Right lobe of liver (tissue), 6 donors: Measurements from ENCODE around the gene BMERB1. TPM values are rescaled to one million over a fixed set of nuclear protein-coding genes. Genes with fewer than 3 reads are reported as not detected.
"Not testable (repeated sequence)": the region's sequence is repeated elsewhere in the genome, so short reads cannot be mapped to it uniquely, and the experiment has no call there.

Experiments used
- ATAC-seq, 4 donors: fragments of 200-7000 bp; cut with Tn5 transposase; one replicate each; pipeline ENCODE4 v1.9.1; 2020; ENCODE audit warnings: mild to moderate bottlenecking in 4 of 4, moderate library complexity in 4 of 4
- DNase-seq, 3 donors: peaks; one replicate each; pipeline ENCODE4 v3.0.0-alpha.2; 2020
- H3K27ac ChIP-seq, 3 donors: fragments of 200-600 bp; one replicate each; pipeline ENCODE4 v1.8.0; 2022
- H3K27me3 ChIP-seq, 2 donors: fragments of 200-600 bp; one replicate each; pipeline ENCODE4 v1.8.0; 2022
- H3K36me3 ChIP-seq, 4 donors: fragments of 200-600 bp; sonication (generic) in 1 of 4; one replicate each; pipeline versions ENCODE4 v1.5.1 to v1.8.0; 2017 to 2022; ENCODE audit warnings: control low read depth in 1 of 4
- H3K4me1 ChIP-seq, 4 donors: fragments of 200-600 bp; sonication (generic) in 1 of 4; one replicate each; pipeline versions ENCODE4 v1.5.1 to v1.8.0; 2017 to 2022; ENCODE audit warnings: control low read depth in 1 of 4
- H3K4me3 ChIP-seq, 3 donors: fragments of 200-600 bp; one replicate each; pipeline ENCODE4 v1.8.0; 2022
- H3K9me3 ChIP-seq, 4 donors: fragments of 200-600 bp; sonication (generic) in 1 of 4; one replicate each; pipeline versions ENCODE4 v1.5.1 to v1.8.0; 2017 to 2022; ENCODE audit warnings: control low read depth in 1 of 4
- CTCF ChIP-seq, 4 donors: fragments of 200-600 bp in 3 of 4; fragments of 450-650 bp in 1 of 4; IDR thresholded peaks; one replicate each; pipeline versions ENCODE4 v1.5.1 to v1.8.0; 2016 to 2022; ENCODE audit warnings: antibody characterized with exemption in 4 of 4, mild to moderate bottlenecking in 2 of 4
- POLR2A ChIP-seq: fragments of 450-650 bp; IDR thresholded peaks from one replicate; pipeline ENCODE4 v1.6.1; 2017; ENCODE audit warnings: antibody characterized with exemption, mild to moderate bottlenecking
- WGBS: methylation state at CpG from one replicate; pipeline ENCODE4 v1.1.6; 2018; ENCODE audit warnings: low coverage, low lambda C conversion rate; ENCODE audit not compliant: insufficient coverage; ENCODE audit errors: missing lambda C conversion rate; 5-methylcytosine and 5-hydroxymethylcytosine counted together
- intact Hi-C, 2 donors: fragments of 100-400 bp; cut with DNase I; formaldehyde crosslinking; loops; one replicate each; pipeline versions ENCODE4 v1.11.2 to v1.14.1; 2022
- total RNA-seq, 6 experiments: library from RNA; depleted of rRNA in 2 of 6; stranded (reverse); fragments of >200 nt in 2 of 6; fragmentation: NEBNext Ultra II Directional in 3 of 6; extraction: Animal tissue kit (Norgen Biotek cat#: 25700) in 3 of 6; gene quantifications; one replicate each; pipeline versions ENCODE4 v1.1.0 to v1.2.4, GENCODE V29; 2016 to 2023
- donor health status: DM: no; HTN: yes; CAD: no.
- donor health status: DM: no; HTN: no; CAD: no.
- donor health status: DM: no; HTN: no; CAD: no.
- donor health status: DM: no; HTN: yes; CAD: no.
- donor health status: DM: no; HTN: yes; CAD: no.

Gene BMERB1
- total RNA-seq, 6 experiments from 2014 or later, result 7.0 to 24.0 (median 10.5) TPM

DNA sequence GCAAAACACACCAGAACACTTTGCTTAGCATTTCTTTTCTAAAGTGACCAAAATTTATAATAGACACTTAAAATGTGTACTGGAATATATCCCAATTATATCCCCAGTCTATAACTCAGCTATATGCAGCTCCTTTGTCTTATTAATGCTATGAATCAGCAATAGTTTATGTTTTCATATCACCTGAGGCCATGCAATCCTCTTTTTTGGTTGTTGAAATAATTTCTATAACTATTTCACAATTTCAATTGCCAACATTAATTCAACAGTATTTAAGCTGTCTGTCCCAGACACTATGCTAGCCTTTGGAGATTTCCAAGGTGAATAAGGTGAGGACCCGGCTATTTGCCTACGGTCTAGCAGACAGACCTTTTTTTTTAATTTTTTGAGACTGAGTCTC is 17.2 kb upstream of the BMERB1 start:
- no peaks in the 10 kb centered on the region for H3K27me3 ChIP-seq
- H3K4me1 ChIP-seq, result peaks cover 0 to 5% (median 2%) of the 10 kb centered on the region in 4 donors
- H3K9me3 ChIP-seq, result no peaks in the 10 kb centered on the region
- H3K27ac ChIP-seq, result no peak overlapping the region
- intact Hi-C loops, result no loop called here
- no peak for ATAC-seq
- 100% methylated on average over 2 of the region's 2 CpGs for WGBS
- DNase-seq, result no peak
- H3K4me3 ChIP-seq, result no peak overlapping the region
- TF ChIP-seq POLR2A (no peak), CTCF (IDR thresholded peaks at IDR 0.05) (no peak)
- no peaks in the 10 kb centered on the region for H3K36me3 ChIP-seq

GRCh38 chr16:15418206-15418605 is 16.2 kb upstream of the BMERB1 start:
- H3K4me3 ChIP-seq, result no peak overlapping the region
- no peaks in the 10 kb centered on the region for H3K9me3 ChIP-seq
- peaks cover 0 to 8% (median 4%) of the 10 kb centered on the region in 4 donors for H3K4me1 ChIP-seq
- ATAC-seq (no peak), DNase-seq (no peak)
- 90% methylated on average over 1 of the region's 3 CpGs for WGBS
- TF ChIP-seq POLR2A (no peak), CTCF (IDR thresholded peaks at IDR 0.05) (no peak)
- intact Hi-C loops, result no loop called here
- H3K27me3 ChIP-seq, result no peaks in the 10 kb centered on the region
- no peak overlapping the region for H3K27ac ChIP-seq
- H3K36me3 ChIP-seq, result no peaks in the 10 kb centered on the region

DNA sequence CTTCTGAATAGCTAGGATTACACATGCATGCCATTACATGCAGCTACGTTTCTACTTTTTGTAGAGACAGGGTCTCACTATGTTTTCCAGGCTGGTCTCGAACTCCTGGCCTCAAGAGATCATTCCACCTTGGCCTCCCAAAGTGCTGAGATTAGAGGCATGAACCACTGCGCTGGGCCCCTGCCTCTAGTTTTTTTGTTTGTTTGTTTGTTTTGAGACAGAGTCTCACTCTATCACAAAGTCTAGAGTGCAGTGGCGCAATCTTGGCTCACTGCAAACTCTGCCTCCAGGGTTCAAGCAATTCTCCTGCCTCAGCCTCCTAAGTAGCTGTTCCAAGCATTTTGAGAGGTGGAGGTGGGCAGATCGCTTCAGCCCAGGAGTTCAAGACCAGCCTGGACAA is 12.7 kb upstream of the BMERB1 start:
- H3K27me3 ChIP-seq, DNase-seq, H3K4me3 ChIP-seq, H3K36me3 ChIP-seq, H3K27ac ChIP-seq, H3K4me1 ChIP-seq, H3K9me3 ChIP-seq, intact Hi-C loops: not testable (repeated sequence)
- 42% methylated on average over 4 of the region's 5 CpGs for WGBS
- peak in 3 of 4 donors; percentile 22 to 76 (median 58) for ATAC-seq

- intact Hi-C loops, result no loop called here
- ATAC-seq (peak; percentile 63 to 86 (median 77)), DNase-seq (peak; percentile 38 to 76 (median 62))
- H3K36me3 ChIP-seq, result no peaks in the 10 kb centered on the region
- no peak overlapping the region for H3K4me3 ChIP-seq
- H3K9me3 ChIP-seq, result no peaks in the 10 kb centered on the region
- H3K4me1 ChIP-seq, result peaks cover 0 to 8% (median 4%) of the 10 kb centered on the region in 4 donors
- no peak overlapping the region for H3K27ac ChIP-seq
- 45% methylated on average over 8 of the region's 8 CpGs for WGBS
- TF ChIP-seq CTCF (IDR thresholded peaks at IDR 0.05), result no peak
- TF ChIP-seq POLR2A, result no peak
- no peaks in the 10 kb centered on the region for H3K27me3 ChIP-seq
These were observed 12.2 kb upstream of the BMERB1 start for GRCh38 chr16:15422222-15422621.

GRCh38 chr16:15425861-15426260 is 8.5 kb upstream of the BMERB1 start:
- Histone ChIP-seq H3K27me3 (no peaks in the 10 kb centered on the region), H3K27ac (no peak overlapping the region), H3K36me3 (no peaks in the 10 kb centered on the region), H3K9me3 (no peaks in the 10 kb centered on the region), H3K4me1 (peaks cover 0 to 12% (median 4%) of the 10 kb centered on the region in 4 donors), H3K4me3 (no peak overlapping the region)
- intact Hi-C loops, result no loop called here
- ATAC-seq, result no peak
- TF ChIP-seq POLR2A (no peak), CTCF (IDR thresholded peaks at IDR 0.05) (no peak)
- no peak for DNase-seq
- 83% methylated on average over 6 of the region's 6 CpGs for WGBS
